Dermis lymphatic vessel endothelial cell (primary cell): ENCODE data around the gene AKAP4. TPM values are rescaled to one million over a fixed set of nuclear protein-coding genes. Genes with fewer than 3 reads are reported as not detected.

Experiments
- total RNA-seq: library from RNA; depleted of rRNA; stranded (reverse); fragments of >200 nt; gene quantifications from 2 replicates; pipeline ENCODE4 v1.2.1, GENCODE V29; 2014

Gene AKAP4
- not detected in 2 replicates for total RNA-seq

GRCh38 chrX:50200907-50201306, at the start of gene AKAP4:
Gene AKAP4, minus strand, starts transcription at chrX:50201007. Its CDS starts 118 bp downstream, at chrX:50200889.

GRCh38 chrX:50204364-50204899, 3.6 kb upstream of the AKAP4 start, which contains the start of gene CCNB3:
Gene CCNB3, plus strand, starts transcription at chrX:50204765. Its CDS starts 80,399 bp downstream, at chrX:50285164.

Other genes with a start within 250 kb of the AKAP4 start
- gene CCNB3, start 3.8 kb upstream of the AKAP4 start, total RNA-seq: 0.43 and 0.69 TPM in 2 replicates